SW 1271 (cell line): ENCODE data around the gene CLK1.
"Not testable (repeated sequence)": the region's sequence is repeated elsewhere in the genome, so short reads cannot be mapped to it uniquely, and the experiment has no call there.

Experiments used
- DNase-seq, 2 experiments: peaks; one replicate each; lab custom pipeline; 2025; lab: John Stamatoyannopoulos, UW

The CLK1 gene

DNA sequence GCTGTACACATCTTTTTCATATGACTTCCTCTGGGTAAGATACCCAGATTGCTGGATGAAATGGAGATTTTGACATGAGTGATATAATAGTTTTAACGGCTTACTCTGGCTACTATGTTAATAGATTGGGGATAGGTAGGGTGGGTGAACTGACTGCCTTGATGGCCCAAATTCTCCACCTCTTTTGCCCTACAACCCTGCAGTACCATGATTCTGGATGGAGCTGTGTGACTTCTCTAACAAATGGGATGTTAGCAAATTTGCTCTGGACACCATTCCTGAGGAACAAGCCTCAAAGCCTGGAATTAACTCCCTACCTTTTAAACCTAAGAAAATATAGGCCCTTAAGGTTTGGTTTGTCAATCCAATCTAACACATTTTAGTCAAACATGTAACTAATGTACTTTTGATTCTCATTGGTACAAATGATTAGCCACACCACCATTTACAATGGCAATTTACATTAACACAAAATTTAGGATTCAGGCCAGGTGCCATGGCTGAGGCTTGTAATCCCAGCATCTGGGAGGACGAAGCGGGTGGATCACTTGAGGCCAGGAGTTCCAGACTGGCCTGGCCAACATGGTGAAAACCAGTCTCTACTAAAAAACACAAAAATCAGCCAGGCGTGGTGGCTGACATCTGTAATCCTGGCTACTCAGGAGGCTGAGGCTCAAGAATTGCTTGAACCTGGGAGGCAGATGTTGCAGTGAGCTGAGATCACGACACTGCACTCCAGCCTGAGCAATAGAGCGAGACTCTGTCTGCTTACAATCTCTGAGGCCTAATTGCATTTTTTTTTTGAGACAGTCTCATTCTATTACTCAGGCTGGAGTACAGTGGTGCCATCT, 12.8 kb downstream of the CLK1 start:
- no peak for DNase-seq

- no peak for DNase-seq
Observed at GRCh38 chr2:200850512-200851256, 13.8 kb downstream of the CLK1 start.

- DNase-seq, result no peak
Observed at GRCh38 chr2:200847939-200848338, 16.5 kb downstream of the CLK1 start.

GRCh38 chr2:200847269-200847668, 17.2 kb downstream of the CLK1 start:
- DNase-seq, result no peak

DNA sequence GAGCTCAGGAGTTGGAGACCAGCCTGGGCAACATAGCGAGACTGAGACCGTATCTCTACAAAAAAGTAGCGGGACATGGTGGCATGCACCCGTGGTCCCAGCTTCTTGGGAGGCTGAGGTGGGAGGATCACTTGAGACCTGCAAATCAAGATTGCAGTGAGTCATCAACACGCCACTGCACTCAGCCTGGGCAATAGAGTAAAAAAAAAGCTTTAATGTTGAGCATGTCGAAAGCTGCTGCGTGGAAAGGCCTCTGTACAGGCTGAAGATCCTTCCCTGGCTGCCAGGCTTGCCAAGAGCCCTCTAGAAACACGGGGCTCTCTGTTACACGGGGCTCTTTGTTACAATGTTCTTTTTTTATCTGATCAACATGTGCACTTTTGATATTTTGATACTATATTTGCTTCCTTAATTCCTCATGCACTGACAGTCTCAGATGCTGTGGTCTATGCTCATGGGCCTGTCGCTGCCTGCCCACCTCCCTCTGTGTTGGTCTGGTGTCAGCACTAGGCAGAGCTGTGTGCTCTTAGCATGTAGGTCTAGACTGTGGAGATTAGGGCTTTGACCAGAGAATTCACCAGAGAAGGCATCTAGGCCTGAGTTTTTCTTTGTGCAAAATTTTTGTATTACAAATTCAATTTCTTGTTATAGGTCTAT, 18.7 kb downstream of the CLK1 start:
- DNase-seq, result no peak

- no peak for DNase-seq
Observed at GRCh38 chr2:200845194-200845593, 19.3 kb downstream of the CLK1 start.

- no peak for DNase-seq
Observed at GRCh38 chr2:200843993-200844948, 20.2 kb downstream of the CLK1 start.

DNA sequence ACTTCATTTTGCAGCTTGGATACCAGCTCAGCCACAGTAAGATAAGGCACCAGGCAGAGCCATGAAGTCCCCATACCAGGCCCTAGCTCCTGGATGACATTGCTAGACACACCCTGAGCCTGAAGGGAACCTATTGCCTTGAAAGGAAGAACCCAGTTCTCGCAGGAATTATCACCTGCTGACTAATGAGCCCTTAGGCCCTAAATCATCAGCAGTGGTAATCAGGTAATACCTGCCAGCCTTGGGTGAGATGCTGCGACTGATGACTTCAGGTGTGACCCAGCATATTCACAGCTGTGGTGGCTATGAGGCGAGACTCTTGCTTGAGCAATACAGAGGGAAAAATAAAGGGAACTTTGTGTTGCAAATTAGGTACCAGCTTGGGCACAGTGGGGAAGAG, 24.9 kb downstream of the CLK1 start:
- DNase-seq, result no peak

GRCh38 chr2:200834701-200835100, 29.8 kb downstream of the CLK1 start:
- no peak for DNase-seq

DNA sequence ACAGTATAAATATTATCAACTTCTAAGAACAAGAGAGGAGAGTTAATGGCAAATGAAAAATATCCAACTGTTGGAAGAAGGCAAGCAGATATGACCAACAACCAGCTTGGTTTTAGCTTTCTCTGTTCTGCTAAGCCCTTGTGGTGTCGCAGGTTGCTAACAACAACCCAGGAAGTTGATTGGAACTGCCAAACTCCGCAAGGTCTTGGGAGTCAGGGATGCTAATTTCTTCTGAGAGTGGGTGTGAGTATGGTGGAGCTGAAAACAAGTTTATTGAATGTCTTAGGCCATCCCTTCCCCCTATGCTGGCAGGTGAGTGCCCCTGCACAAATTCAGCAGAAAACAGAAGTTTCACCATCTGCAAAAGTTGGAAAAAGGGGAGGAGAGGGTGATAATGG, 35.2 kb downstream of the CLK1 start:
- no peak for DNase-seq

DNA sequence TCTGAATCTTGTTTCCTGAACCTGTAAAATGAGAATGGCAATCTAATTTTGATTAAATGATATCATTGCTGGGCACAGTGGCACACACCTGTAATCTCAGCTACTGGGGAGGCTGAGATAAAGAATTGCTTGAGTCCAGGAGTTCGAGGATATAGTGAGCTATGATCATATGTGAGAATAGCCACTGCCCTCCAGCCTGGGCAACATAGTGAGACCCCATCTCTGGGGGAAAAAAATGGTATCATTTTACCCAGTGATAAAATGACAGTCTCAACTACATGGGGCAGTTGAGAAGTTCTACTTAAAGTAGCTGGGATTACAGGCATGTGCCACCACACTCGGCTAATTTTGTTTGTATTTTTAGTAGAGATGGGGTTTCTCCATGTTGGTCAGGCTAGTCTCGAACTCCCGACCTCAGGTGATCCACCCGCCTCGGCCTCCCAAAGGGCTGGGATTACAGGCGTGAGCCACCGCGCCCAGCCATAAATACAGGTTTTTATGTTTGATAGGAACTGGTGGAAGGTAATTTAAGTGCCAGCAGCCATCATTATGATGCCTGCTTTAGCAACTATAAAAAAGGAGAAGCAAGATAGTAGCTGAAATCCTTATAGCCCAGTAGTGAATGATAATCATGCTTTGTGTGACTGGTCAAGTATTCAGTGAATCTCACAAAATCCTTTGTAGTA, 35.7 kb downstream of the CLK1 start:
- DNase-seq, result no peak

DNA sequence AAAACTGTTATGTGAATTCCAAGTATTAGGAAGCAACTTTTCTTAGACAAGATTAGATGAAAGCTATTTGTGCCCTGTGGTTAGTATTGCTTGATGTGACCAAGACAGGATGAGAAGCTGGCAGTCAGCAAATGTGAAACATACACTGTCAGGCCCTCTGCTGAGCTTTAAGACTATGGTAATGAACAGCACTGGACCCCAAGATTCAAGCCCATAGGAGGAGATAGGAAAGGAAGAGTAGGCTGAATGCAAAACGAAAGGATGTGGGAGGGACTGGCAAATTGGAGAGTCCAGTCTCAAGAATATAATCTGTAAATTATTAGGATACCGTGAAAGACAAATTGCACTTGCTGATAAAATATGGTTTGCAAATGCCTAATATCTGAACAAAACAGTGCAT, 36.4 kb downstream of the CLK1 start:
- peak in 1 of 2 experiments; percentile 13 for DNase-seq

GRCh38 chr2:200821686-200822245, 42.7 kb downstream of the CLK1 start:
- DNase-seq, result no peak

- DNase-seq, result no peak
Observed at GRCh38 chr2:200820573-200821234, 43.8 kb downstream of the CLK1 start.

GRCh38 chr2:200818732-200819131, 45.7 kb downstream of the CLK1 start:
- not testable (repeated sequence) for DNase-seq

- no peak for DNase-seq
Observed at GRCh38 chr2:200814917-200815316, 49.5 kb downstream of the CLK1 start.

DNA sequence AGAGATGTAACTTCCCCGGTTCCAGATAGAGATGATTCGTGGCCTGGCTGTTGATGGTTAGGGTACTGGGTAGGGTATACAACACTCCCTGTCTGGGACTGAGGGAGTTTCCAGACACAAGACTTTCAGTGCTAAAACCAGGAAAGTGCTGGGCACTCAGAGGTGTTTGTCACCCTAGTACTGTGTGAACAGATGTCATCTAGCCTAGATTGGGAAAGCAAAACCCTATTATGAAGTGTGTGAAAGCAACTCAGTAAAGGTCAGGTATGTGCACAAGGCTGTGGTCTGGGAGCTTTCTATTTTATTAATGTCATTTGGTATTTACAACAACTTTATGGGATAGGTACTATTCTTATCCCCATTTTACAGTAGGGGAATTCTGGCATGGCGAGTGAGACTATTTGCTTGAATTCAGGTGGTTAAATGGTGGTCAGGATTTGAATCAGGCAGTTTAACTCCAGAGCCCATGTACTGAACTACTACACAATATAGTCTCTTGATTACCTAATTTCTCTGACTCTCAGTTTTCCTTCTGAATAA, 50.1 kb downstream of the CLK1 start:
- no peak for DNase-seq

DNA sequence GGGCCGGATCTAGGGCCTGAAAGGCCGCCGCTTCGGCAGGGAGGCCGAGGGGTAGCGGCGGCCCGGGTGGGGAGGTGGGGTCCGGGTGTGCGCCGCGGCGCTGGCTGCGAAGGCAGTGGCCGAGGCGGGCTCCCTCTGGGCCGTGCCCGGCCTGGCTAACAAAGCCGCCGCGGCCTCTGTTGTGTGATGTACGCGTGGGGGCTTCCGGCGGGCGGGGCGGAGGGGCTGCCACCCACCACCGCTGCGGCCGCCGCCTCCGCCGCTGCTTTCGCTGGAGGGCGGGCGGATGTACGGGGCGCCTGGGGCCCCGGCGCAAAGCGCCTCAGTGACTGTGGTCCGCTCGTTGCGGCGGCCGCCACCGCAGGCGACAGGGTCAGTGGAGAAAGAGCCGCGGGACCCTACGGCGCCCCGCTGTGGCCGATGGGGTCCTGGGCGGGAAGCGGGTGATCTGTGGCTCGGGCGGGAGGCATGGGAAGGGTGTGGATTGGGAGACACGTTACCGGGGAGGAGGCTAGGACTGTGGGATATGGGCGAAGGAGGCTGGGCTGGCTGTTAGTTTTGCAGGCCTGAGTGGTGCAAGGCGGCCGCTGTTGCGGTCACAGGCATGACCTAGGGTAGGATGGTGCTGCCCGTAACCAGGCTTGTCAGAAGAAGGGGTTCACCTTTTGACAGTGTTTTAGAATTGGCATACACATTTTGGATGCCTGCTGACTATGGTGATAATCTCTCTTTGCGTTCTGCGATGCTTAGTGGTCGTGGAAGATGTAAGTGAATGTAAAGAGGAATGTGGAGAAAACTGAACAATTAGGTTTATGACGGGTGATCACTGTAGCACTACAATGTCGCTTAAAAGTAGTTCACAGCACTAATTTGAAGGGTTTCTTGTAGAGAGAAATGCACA, 52.1 kb downstream of the CLK1 start:
- DNase-seq, result peak; percentile 11 to 46
